Left colon (tissue), 2 donors: ENCODE data around the gene NEURL1B. TPM values are rescaled to one million over a fixed set of nuclear protein-coding genes. Genes with fewer than 3 reads are reported as not detected.
"Not testable (repeated sequence)": the region's sequence is repeated elsewhere in the genome, so short reads cannot be mapped to it uniquely, and the experiment has no call there.

Source experiments
- ATAC-seq: fragments of 200-7000 bp; cut with Tn5 transposase; one replicate; pipeline ENCODE4 v1.9.1; 2020; ENCODE audit warnings: mild to moderate bottlenecking, moderate library complexity
- DNase-seq, 2 donors: peaks; one replicate each; pipeline ENCODE4 v3.0.0-alpha.2; 2020
- intact Hi-C, 2 donors: fragments of 100-400 bp; cut with DNase I in 1 of 2; cut with micrococcal nuclease in 1 of 2; formaldehyde crosslinking; loops; one replicate each; pipeline versions ENCODE4 v1.11.2 to v1.14.0; 2022; cut with DNase I, micrococcal nuclease
- total RNA-seq, 2 donors: library from RNA; stranded (reverse); fragmentation: NEBNext Ultra II Directional; extraction: Animal tissue kit (Norgen Biotek cat#: 25700); gene quantifications; one replicate each; pipeline ENCODE4 v1.2.1, GENCODE V29; 2021
- donor health status: DM: no; HTN: no; CAD: no.
- donor health status: DM: yes; HTN: yes; CAD: no.

Gene NEURL1B
- total RNA-seq, 2 donors from 2014 or later = 60.5 to 90.8 TPM

DNA sequence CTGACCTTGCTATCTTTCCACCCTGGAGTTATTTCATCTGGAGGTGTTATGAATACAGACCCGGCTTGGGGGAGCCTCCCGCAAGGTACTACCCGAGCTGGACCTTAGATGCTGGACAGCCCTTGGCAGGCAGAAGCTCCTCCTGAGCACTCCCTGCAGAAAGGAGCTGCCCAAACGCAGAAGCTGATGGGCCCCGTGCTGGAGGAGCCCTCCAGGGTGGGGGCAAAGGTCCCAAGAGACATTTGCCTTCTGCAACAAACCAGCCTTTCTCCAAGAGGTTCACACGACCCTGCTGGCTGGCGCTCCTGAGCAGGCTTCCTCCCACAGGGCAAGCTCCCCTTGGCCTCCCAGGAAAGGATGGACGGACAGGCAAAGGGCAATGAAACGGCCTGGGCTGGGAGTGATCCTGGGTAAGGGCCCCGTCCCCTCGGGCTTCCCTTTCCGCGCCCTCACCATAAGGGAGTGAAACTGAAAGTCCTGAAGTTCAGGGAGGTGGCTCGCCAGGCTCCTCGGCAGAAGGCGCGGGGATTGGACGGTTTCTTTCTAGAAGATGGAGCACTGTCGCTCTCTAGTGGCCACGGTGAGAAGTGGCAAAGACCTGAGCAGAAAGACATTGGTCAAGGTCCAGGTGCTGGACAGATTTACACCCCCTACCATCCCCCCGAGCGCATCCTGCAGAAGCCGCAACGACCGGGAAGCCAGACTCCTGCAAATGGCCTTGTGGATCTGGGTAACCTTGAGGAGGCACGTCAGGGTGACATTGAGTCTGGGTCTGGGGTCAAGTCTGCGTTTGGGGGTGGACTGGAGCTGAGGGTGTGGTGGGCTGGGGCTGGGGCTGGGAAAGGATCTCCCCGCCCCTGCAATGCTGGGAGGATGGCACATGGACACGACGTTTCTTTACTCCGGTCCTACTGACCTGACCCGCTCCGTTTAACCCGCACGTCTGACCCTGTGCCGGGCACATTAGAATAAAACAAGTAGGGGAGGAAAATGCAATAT is 56.4 kb downstream of the NEURL1B start:
- intact Hi-C loops = loop anchor here (2.0 to 10.0 kb wide), 3 partner anchors 53 to 219 kb away; partner anchors contain the start of gene NEURL1B (in 1 of the 2)
- ATAC-seq = peak; percentile 85

DNA sequence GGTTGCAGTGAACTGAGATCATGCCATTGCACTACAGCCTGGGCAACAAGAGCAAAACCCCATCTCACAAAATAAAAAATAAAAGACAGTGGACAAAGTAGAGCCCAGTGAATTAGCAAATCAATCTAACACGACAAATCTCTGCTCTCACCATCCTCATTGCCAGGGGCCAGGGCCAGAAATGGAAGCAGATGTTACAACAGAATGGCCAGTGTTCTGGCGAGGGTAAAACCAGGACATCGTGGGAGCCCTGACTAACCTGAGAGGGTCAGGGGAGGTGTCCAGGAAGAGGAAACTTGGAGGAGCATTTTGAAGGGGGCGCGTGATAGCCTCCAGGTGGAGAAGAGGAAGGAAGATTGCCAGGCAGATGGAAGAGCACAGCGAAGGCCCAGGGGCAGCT is 58.4 kb downstream of the NEURL1B start:
- DNase-seq = no peak
- ATAC-seq = no peak
- intact Hi-C loops = loop anchor here (5.0 to 10.0 kb wide), 2 partner anchors 55 to 217 kb away; partner anchors contain the start of gene NEURL1B (in 1 of the 2)

More for the DNA sequence above, 56.4 kb downstream of the NEURL1B start:
- peak; percentile 92 to 93 for DNase-seq

DNA sequence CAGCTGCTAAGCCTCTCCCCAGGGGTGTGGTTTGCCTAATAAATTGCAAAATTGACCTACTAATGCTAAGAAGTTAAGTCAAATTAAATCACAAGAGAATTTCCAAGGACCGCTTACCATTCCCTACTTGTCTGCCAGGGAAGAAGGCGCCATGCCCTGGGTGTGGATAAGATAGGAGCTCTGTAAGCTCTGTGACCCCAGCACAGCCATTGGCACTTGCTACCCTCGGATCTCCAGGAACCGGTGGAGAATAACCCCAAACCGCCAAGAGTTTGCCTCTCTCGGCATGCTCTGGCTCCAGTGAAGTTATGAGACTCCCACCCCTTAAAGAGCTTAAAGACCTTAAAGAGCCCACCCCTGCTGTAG is 58.9 kb downstream of the NEURL1B start:
- ATAC-seq = no peak
- DNase-seq = no peak
- intact Hi-C loops = loop anchor here (5.0 to 10.0 kb wide), 2 partner anchors 55 to 218 kb away; partner anchors contain the start of gene NEURL1B (in 1 of the 2)

DNA sequence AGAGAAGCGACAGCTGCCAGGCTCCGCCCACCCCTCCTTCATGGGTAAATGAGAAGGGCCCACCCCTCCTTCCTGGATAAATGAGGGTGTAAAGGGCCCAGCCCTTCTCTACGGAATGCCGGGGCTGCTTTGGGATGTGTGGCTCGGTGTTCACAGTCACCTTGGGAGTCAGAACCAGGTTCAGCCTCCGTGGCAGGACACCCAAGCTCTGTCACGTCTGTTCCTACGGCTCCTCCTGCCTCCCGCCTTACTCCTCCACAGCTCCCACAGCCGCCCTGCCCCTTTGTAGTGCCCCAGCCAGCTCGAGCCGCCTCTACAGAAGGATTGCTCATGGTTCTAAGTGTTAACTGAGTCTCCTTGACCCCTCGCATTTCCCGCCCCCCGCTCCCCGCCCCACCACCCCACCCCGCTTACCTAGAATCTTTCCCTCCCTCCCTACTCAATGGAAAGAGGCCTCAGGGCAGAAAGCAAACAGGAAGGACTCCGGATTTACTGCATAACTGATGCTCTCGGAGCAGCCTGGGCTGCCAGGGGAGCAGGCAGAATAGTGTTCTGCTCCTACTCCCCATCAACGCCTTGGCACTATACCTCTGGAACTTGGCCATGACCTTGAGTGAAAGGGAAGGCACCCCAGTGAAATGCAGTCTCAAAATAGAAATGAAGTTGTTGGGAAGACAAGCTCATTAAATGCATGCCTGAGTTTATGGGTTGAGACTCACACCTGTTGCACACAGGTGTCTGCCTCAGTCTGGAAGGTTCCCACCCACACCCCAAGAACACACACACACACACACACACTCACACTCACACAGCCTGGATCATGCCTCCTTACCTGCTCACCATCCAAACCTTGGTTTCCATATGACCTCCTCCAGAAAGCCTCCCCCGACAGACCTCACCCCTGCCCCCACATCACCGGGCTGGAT is 59.6 kb downstream of the NEURL1B start:
- ATAC-seq (peak; percentile 29), DNase-seq (peak in 1 of 2 donors; percentile 49)
- intact Hi-C loops = no loop called here

DNA sequence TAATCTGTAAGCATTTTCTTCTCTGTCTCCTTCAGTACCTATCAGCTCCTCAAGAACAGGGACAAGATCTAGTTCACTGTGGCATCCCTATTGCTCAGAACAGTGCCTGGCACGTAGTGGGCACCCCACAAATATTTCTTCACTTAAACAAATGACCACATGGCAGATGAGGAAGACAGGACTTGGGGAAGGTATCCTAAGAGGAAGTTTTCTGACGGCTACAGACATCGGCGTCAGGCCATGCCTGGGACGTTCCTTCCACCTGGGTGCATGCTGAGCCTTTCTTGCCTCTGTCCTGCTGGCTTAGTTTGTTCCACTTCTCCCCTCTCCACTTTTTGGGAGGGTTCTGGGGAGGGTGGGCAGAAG is 60.2 kb downstream of the NEURL1B start:
- intact Hi-C loops = no loop called here
- ATAC-seq = no peak
- DNase-seq = no peak

DNA sequence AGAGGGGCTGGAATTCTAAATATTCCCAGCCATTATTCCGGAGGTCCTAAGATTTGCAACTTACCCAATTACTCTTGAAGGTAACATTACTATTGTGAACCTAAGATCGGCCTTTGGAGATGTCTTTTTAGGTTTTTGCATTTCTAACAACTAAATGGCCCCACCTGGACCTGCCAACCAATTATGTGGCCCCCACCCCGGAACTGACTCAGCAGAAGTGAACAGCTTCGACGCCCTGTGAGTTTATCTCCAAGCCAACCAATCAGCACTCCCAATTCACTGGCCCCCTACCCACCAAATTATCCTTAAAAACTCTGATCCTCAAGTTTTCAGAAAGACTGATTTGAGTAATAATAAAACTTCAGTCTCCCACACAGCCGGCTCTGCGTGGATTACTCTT is 62.9 kb downstream of the NEURL1B start:
- intact Hi-C loops = no loop called here
- ATAC-seq (no peak), DNase-seq (no peak)

DNA sequence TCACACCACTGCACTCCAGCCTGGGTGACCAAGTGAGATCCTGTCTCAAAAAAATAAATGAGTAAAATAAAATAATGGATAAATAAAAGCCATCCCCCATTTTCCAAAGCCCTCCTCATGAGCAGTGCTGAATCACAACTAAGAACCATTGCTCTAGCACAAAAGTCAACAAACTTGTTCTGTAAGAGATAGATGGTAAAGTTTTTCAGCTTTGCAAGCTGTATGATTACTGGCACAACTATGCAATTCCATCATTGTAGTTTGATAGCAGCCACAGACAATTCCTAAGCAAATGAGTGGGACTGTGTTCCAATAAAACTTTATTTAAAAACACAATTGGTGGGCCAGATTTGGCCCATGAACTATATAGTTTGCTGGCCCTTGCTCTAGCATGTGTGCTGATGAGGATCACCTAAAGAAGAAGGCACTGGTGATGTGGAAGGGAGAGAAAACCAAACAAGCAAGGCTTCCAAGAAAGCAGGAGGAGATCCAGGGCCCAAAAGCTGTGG is 64.6 kb downstream of the NEURL1B start:
- intact Hi-C loops = no loop called here
- ATAC-seq = no peak
- DNase-seq = no peak

DNA sequence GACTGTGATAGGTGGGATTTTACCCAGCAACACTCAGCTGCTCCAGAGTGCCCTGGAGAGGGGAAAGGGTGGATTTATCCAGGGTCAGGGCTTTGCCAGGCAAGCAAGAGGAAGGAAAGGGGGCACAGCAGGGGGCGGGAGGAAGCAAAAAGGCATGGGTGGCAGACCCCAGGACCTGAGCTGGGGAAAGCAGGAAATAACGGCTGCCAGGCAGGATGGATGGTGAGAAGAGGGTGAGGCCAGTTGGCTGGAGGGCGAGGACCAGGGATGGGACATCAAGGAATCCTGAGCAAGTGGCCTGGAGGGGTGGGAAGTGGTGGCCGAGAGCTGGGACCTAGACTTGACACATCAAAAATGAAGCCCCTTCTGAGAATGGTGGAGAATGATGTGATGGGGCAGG is 65.7 kb downstream of the NEURL1B start:
- DNase-seq (no peak), ATAC-seq (no peak)
- intact Hi-C loops = no loop called here

DNA sequence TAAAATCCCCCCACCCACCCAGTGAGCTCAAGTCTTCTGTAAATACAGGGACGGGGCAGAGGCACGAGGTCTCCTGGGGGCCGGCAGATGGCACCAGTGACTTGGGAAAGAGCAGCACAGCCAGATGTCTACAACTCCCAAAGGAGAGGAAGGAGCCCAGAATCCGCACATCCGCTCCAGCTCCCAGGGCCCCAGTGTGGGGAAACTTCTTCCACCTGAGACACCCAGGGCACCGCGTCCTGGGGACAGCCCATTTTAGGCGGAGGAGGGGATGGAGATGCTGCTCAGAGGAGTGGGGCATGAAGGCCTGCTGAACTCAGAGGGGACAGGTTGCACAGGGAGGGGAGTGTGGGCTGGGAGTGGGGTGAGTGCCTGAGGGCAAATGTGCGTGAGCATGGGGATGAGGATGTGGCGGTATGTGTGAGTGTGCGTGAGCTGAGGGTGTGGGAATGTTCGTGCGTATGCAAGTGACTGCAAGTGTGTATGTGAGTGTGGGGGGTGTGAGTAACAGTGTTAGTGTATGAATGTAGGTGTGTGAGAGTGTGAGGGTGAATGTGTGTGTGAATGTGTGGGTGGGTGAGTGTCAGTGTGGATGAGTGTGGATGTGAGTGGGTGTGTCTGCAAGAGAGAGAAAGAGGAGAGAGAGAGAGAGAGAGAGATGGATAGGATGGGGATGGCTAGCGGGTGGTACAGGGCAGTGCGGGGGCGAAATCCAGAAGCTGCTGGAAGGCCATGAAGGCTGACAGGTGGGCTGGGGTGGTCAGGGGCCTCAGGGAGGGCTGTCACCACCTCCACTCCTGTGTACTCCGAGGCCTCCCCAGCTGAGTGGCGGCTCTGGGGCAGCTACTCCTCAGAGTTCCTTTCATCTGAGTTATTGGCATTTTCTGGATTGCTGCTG is 66.5 kb downstream of the NEURL1B start:
- ATAC-seq (peak; percentile 76), DNase-seq (peak in 1 of 2 donors; percentile 46)
- intact Hi-C loops = no loop called here

DNA sequence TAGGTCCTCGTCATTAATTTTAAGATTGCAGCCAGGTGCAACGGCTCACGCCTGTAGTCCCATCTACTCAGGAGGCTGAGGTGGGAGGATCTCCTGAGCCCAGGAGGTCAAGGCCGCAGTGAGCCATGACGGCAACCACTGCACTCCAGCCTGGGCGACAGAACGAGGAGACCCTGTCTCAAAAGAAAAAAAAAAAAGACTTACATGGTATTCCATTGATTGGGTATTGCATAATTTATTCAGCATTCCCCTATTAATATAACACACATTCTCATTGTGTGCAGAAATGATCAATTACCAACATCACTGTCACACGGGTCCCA is 67.1 kb downstream of the NEURL1B start:
- no peak for DNase-seq
- intact Hi-C loops = no loop called here
- no peak for ATAC-seq

DNA sequence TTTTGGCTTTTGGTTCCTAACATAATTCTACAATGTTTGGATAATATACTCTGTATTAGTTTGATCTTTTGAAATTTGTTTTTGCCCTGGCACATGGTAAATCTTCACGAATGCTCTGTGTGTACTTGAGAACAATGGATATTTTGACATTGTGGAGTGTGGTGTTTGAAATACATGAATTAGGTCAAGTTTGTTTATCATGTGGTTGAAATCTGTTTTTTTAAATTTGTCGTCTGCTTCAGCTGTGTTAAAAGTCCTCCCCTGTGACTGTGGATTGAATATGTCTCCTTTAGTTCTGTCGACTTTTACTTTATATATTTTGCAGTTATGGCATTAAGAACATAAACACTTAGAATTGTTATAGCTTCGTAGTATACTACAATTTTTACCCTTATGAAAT is 69.6 kb downstream of the NEURL1B start:
- ATAC-seq (no peak), DNase-seq (no peak)
- intact Hi-C loops = loop anchor here (5.0 kb wide), 1 partner anchor 222 kb away; no protein-coding TSS in a partner anchor

DNA sequence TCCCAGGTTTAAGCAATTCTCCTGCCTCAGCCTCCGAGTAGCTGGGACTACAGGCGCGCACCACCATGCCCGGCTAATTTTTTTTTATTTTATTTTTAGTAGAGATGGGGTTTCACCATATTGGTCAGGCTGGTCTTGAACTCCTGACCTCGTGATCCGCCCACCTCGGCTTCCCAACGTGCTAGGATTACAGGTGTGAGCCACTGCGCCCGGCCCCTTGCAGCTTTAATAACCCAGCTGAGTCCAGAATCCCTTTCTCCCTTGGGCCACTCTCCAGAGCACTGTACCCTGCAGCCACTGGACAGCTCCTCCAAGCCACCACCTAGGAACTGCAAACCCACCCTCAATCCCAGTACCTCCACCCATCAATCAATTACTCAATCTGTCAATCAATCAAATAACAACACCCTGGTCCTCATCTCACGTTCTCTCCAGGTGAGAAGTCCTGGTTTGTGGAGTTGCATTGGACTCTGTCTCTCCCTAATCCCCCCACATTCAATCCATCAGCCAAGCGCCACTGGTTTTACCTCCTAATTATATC is 70.3 kb downstream of the NEURL1B start:
- intact Hi-C loops = loop anchor here (5.0 kb wide), 1 partner anchor 221 kb away; no protein-coding TSS in a partner anchor
- ATAC-seq, DNase-seq: not testable (repeated sequence)

DNA sequence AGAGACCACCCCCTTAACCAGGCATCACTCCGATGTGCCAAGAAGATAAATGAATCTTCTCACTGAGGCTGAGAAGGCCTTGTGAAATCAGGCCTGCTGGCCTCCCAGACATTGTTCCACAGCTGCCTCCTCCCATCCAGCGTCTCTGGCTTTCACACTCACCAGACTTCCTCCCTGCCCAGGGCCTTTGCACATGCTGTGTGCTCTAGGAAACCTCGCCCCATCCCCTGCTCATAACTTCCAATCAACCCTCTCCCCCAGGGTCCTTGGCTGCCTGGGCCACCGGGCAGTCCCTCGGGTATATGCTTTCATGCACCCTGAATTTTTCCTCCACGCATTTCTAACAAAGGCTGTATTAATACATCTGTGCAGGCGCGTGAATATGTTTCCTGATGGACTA is 71.5 kb downstream of the NEURL1B start:
- intact Hi-C loops = loop anchor here (5.0 kb wide), 1 partner anchor 220 kb away; no protein-coding TSS in a partner anchor
- DNase-seq (no peak), ATAC-seq (no peak)

DNA sequence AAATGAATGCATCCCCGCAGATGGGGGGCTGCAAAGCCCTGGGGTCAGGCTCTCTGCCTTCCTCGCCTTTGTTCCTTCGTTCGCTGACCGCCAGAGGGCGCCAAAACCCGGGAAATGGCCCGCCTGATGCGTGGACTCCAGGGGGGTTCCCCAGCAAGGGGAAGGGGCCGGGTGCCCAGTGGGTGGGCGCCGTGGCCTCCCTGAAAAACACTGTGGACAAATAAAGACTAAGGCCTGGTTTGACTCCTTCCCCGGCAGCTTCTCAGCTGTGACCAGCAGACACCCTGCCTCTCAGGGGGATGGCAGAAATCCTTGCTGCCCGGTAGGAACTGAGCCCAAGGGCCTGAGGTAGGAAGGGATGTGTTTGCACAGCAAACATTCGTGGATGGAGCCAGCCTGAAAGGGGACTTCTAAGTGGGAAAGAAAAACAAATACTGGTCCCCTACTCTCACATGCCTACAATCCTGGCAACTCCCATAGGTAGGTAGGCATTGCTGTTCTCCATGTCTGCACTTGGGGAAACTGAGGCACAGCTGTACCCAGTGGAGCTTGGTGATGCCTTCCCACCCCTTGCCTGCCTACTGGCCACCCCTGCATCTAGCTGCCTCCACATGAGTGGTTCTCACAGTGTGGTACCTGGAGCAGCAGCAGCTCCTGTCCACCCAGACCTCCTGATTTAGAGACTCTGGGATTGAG is 72.2 kb downstream of the NEURL1B start:
- ATAC-seq (peak; percentile 40), DNase-seq (peak in 1 of 2 donors; percentile 62)
- intact Hi-C loops = loop anchor here (5.0 kb wide), 1 partner anchor 219 kb away; no protein-coding TSS in a partner anchor

DNA sequence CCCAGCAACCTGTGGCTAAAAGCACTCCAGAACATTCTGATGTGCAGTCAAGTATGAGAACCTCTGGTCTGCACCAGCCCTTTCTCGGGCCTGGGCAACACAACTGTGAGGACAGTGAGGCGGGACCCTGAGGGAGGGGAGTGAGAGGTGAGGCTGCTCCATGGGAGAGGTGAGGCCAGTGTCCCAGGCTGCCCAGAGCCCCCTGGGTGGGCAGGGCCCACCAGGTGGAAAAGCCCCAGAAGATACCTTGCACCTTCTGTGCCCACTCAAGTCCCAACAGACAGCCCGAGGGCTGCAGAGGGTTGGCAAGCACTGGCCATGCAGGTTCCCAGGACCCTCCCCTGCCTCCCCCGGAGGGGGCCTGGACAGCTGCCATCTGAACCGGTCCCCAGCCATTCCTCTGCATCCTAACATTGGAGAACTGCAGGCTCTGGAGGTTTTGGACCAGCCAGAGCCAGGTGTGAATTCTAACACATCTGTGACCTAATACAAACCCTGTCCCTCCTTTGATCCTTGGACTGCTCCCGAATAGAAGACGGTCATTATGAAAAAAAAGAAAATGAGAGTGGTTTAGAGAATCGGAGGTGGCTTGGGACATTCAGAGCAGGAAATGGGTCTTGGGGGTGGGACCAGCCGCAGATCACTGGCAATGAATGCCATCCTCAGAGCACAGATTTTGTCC is 72.9 kb downstream of the NEURL1B start:
- intact Hi-C loops = loop anchor here (5.0 kb wide), 1 partner anchor 218 kb away; no protein-coding TSS in a partner anchor

More for the DNA sequence above, 72.9 kb downstream of the NEURL1B start:
- no peak for DNase-seq
- no peak for ATAC-seq
